GM19193 (cell line): ENCODE measurements around the gene NOC4L.

Experiments
- POLR2A ChIP-seq: IDR thresholded peaks from 4 replicates; pipeline ENCODE4 v1.6.1; 2011; ENCODE audit not compliant: insufficient read depth, insufficient read length; ENCODE audit errors: extremely low read depth

The NOC4L gene

GRCh38 chr12:132115500-132115899 lies 28.8 kb upstream of the NOC4L start:
- TF ChIP-seq POLR2A, result no peak

DNA sequence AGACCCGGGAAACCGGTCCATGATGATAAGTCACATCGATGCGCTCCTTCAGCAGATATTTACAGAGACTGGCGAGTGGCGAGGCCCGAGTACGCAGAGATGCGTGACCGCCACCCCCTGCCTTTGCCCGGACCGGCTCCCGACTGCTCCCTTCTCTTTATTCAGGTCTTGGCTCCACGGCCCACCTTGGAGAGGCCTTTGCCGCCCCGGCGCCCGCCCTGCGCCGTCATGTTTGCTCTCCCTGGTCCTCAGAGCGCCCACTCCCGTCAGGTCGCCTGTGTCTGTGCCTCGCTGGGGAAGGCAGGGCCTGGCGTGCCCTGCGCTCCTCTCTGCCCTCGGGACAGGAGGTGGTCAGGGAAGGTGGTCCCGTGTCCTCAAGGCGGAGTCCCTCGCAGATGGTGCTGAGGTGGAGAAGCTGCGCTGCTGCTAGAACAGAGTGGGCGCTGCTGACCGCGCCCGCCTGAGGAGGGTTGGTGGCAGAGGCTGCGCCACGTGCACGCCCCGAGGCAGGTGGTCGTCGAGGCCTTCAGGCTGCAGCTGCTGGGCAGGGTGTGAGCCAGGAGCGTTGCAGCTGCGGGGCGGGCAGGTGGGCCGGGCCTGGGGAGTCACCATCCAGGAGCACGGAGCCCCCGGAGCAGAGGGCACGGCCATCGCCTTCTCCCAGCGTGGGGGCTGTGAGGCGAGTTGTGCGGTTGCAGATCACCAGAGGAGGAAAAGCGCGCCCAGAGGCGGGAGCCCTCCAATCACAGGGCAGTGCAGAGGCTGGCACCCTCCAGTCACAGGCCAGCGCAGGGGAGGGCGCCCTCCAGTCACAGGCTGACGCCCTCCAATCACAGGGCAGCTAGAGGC lies 27.3 kb upstream of the NOC4L start:
- no peak for TF ChIP-seq POLR2A

GRCh38 chr12:132117558-132117875 lies 26.7 kb upstream of the NOC4L start:
- no peak for TF ChIP-seq POLR2A

GRCh38 chr12:132118876-132119275 lies 25.4 kb upstream of the NOC4L start:
- no peak for TF ChIP-seq POLR2A

DNA sequence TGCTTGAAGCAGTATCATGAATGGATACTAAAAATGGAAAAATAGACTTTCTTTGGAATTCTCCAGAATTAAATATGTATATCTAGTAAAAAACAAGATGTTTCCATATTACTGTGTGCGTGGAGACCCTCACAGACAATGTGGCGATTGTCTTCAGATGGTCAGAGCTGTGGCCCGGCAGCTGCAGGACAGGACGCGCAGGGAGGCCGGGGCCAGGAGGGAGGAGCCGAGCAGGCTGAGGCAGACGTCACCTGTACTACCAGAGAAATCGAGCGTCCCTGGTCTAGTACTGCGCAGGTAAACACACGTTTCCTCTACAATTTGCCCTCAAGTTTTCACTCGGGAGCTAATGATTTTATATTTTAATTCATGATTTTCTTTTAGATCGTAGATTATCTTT lies 23.0 kb upstream of the NOC4L start:
- TF ChIP-seq POLR2A, result no peak

DNA sequence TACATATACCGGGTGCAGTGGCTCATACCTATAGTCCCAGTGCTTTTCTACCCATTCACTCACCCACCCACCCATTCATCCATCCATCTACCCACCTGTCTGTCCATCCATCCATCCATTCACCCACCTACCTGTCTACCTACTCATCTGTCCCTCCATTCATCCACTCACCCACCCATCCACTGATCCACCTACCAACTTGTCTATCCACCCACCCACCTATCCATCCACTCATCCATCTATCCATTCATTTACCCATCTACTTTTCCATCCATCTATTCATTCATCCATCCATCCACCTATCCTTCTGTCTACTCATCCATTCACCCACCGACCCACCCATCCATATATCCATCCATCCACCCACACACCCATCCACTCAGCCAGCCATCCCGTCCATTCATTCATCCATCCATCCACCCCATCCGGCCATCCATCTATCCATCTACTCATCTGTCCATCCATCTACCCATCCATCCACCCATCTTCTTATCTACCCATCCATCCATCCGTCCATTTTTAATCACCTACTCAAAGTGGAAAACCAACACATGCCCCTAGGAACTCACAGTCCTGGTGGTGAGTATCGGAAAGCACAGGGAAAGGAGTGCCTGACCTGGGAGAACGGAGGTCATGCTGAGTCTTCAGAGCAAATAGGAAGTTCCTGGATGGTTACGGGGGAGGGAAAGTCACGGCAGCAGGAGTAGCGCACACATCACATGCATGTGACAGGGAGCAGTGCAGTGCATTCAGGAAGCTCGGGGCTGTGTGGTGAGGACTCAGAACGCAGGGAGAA lies 20.1 kb upstream of the NOC4L start:
- TF ChIP-seq POLR2A, result no peak

DNA sequence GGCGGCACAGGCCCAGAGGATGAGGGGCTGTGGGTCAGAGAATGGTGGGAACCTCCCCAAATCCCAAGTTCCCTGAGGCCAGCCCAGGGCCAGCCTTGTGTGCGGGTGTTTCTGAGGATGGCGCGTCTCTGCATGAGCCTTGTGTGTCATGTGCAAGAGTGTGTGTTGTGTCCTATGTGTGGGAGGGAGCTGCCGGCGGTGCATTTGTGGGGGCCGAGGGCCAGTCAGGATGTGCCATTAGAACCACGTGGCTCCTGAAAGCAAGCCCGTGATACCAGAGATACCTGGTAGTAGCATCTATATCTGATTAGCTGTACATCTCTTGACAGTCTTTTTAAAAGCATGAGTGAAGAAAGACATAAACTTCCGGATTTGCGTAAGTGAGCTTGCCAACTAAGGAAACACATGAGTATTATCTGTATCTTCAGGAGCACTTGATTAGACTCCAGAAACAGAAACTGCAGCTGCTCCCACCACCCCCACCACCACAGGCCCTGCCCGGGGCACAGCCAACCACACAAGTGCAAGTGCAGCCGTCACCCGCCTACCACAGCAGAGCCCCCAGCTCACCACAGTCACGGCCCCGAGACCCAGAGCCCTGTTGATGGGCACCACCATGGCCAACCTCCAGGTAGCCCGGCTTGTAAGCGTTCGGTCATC lies 19.4 kb upstream of the NOC4L start:
- TF ChIP-seq POLR2A, result no peak

- TF ChIP-seq POLR2A, result no peak
These were observed 18.5 kb upstream of the NOC4L start for GRCh38 chr12:132125736-132126135.

GRCh38 chr12:132127041-132127440 lies 17.2 kb upstream of the NOC4L start:
- TF ChIP-seq POLR2A, result no peak

DNA sequence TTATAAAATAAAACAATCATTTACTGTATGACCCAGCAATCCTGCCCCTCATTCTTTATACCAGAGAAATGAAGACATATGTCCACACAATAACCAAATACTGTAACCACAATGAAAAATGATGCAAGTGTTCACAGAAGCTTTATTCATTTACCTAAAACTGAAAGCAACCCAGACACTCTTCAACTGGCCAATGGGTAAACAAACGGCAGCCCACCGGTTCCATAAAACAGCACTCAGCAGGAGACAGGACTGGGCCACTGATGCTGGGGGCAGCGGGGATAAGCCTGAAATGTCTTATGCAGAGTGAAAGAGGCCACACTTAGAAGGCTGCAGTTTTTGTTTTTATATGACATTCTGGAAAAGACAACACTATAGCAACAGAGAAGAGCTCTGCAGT lies 15.2 kb upstream of the NOC4L start:
- TF ChIP-seq POLR2A, result no peak

GRCh38 chr12:132130690-132131089 lies 13.6 kb upstream of the NOC4L start:
- TF ChIP-seq POLR2A, result no peak

GRCh38 chr12:132131229-132131628 lies 13.0 kb upstream of the NOC4L start:
- no peak for TF ChIP-seq POLR2A

DNA sequence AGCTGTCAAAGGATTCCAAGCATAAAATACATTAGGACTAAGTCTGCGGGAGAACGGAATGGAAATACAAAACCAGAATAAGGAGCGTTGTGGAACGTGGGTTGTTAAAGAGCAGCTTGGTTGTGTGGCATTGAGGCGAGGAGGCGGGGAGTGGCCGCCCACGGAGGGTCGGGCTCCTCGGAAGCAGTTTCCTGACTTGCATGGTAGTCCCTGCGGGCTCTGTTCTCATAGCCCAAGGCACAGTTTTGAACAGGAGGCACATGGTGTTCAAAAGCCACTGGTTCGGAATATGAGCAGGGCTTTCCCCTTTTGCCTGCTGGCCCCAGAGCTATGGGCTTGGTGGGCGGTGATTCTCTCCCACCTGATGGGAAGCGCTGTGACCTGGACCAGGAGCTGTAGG lies 12.3 kb upstream of the NOC4L start:
- TF ChIP-seq POLR2A, result no peak

GRCh38 chr12:132132609-132133430 lies 11.4 kb upstream of the NOC4L start:
- TF ChIP-seq POLR2A, result no peak

GRCh38 chr12:132133952-132134652 lies 10.2 kb upstream of the NOC4L start:
- TF ChIP-seq POLR2A, result no peak

DNA sequence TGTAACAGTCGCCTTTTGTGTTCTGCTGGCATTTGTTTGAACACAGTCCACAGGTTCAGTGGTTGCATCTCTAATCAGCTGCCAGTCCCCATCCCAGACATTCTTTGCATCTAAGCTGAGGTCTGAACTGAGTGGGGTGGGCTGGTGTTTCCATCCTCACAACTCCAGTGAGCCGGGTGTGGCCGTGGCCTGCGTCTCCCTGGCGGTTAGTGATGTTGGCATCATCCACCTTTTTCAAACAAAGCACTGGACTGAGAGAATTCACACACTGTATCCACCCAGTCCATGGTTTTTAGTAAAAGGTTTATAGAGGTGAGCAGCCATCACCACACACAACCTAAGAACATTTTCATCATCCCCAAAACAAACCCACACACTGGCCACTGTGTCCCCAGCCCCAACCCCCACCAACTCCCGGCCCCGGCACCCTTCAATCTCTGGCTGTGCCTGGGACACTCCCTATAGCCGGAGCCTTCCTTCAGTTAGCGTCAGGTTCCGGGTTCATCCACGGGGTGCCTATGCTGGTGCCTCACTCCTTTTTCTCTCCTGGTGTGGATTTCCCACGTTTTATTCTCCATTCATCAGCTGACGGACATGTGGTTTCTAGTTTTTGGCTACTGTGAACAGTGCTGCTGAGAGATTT lies 6.7 kb upstream of the NOC4L start:
- TF ChIP-seq POLR2A, result no peak
